ENCODE data around the gene HS1BP3. TPM values are rescaled to one million over a fixed set of nuclear protein-coding genes. Genes with fewer than 3 reads are reported as not detected.
A peak's percentile ranks its signal among the peaks of the same experiment; 100 is the strongest.

HS1BP3 gene
- total RNA-seq, 4 donors from 2014 or later: 30.4 to 44.6 (median 36.8) TPM

DNA sequence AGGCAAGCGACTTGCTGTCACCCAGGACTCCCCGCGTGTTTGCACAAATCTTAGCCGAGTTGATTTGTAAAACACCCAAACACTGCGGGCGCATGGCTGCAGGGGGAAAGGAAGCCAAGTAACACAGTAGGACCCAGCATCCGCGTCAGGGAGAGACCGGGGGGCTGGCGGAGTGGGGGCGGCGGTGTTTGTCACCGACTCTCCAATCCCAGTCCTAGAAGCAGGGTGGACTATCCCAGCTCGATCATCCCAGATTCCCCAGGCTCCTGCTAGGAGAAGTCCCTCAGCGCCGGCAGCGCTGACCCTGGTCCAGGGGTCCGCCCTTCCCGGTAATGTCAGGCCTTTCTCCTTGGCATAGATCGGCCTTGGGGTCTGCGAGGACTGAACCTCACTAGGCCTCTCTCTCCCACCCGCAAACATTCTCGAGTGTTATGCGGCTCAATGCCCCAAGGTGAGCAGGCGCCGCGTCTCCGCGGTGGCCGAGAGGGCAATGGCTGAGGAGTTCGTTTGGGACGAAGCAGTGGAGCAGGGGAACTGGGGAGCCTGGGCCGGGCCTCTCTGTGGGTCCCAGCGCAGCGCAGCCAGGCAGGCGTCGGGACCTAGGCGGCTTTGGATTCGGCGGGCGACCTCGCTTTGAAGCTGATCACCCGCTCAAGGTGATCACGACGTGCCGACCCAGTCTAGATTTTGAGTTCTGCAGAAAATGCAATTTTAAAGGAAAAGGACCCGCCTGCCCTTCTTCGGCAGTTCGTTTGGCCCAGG lies 14.5 kb upstream of the HS1BP3 start:
- intact Hi-C loops (cut with DNase I; ENCODE audit: low total_unique reads): no loop called here
- no peak for TF ChIP-seq POLR2A (IDR thresholded peaks at IDR 0.05)
- TF ChIP-seq, protein P1, sequence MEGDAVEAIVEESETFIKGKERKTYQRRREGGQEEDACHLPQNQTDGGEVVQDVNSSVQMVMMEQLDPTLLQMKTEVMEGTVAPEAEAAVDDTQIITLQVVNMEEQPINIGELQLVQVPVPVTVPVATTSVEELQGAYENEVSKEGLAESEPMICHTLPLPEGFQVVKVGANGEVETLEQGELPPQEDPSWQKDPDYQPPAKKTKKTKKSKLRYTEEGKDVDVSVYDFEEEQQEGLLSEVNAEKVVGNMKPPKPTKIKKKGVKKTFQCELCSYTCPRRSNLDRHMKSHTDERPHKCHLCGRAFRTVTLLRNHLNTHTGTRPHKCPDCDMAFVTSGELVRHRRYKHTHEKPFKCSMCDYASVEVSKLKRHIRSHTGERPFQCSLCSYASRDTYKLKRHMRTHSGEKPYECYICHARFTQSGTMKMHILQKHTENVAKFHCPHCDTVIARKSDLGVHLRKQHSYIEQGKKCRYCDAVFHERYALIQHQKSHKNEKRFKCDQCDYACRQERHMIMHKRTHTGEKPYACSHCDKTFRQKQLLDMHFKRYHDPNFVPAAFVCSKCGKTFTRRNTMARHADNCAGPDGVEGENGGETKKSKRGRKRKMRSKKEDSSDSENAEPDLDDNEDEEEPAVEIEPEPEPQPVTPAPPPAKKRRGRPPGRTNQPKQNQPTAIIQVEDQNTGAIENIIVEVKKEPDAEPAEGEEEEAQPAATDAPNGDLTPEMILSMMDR (IDR thresholded peaks at IDR 0.05): no peak
- 7 to 8% methylated on average over 15 to 49 of the region's 49 CpGs for WGBS, 2 donors
- peak in 1 of 2 donors; percentile 79 for DNase-seq (ENCODE audit: low spot score in 2 of 2)
- no peak overlapping the region for H3K4me3 ChIP-seq (ENCODE audit: low read depth, poor library complexity, severe bottlenecking)

DNA sequence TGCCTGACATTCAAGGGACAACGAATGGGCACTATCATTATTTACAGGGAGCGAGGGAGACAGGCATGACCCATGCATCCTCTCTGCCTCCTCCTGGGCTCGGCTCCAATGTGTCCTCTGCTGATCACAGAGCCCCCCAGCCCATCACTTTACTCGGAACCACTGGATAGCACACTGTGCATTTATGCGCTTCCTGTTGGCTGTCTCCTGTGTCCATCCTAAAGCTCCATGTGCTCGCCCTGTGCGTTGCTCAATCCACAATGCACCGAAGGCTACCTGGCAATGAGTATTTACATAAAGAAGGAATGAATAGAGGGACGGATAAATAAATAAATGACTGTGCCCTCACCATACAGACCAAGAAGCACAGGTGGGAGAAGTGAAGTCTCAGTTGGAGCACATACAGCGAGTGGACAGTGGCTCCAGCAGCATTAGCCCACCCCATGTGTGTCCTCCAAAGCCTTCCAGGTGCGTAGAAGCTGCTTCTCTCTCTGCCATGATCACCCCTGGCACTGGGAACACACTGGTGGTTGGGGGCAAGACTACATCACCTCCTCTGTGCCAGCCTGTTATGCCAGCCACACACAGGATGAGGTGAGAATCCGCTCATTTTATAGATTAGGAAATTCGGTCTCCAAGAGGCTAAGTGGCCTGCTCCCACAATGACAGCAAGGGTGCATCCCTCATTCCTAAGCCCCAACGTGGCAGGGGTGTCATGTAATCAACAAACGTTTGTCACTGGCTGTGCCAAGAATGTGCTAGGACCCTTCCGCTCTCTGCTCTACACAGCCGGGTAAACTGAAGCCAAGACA lies 13.7 kb upstream of the HS1BP3 start:
- no peak for DNase-seq (ENCODE audit: low spot score in 2 of 2)
- 40 to 53% methylated on average over 15 to 17 of the region's 17 CpGs for whole genome bisulfite sequencing, 2 donors
- H3K4me3 ChIP-seq (ENCODE audit: low read depth, poor library complexity, severe bottlenecking): no peak overlapping the region
- TF ChIP-seq, protein P1 (IDR thresholded peaks at IDR 0.05): no peak
- TF ChIP-seq POLR2A (IDR thresholded peaks at IDR 0.05): no peak
- intact Hi-C loops (cut with DNase I; ENCODE audit: low total_unique reads): no loop called here

DNA sequence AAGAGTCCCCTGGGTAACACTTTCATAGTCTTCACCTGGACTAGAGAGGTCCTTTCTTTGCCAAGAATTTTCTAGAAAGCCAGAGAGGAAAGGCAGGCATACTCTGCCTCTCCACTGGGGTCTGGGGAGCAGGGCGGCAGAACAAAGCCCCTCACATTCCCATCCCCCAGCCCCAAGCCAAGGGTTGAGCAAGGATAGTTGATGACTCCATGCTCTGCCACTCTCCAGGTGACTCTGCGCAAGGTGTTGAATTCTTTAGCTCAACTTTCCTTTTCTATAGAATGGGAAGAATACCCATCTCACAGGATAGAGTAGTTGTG lies 13.1 kb upstream of the HS1BP3 start:
- WGBS, 2 donors: 63 to 65% methylated on average over 2 of the region's 2 CpGs
- intact Hi-C loops (cut with DNase I; ENCODE audit: low total_unique reads): no loop called here
- DNase-seq (ENCODE audit: low spot score in 2 of 2): no peak
- TF ChIP-seq, protein P1 (IDR thresholded peaks at IDR 0.05): no peak
- TF ChIP-seq POLR2A (IDR thresholded peaks at IDR 0.05): no peak
- H3K4me3 ChIP-seq (ENCODE audit: low read depth, poor library complexity, severe bottlenecking): no peak overlapping the region

DNA sequence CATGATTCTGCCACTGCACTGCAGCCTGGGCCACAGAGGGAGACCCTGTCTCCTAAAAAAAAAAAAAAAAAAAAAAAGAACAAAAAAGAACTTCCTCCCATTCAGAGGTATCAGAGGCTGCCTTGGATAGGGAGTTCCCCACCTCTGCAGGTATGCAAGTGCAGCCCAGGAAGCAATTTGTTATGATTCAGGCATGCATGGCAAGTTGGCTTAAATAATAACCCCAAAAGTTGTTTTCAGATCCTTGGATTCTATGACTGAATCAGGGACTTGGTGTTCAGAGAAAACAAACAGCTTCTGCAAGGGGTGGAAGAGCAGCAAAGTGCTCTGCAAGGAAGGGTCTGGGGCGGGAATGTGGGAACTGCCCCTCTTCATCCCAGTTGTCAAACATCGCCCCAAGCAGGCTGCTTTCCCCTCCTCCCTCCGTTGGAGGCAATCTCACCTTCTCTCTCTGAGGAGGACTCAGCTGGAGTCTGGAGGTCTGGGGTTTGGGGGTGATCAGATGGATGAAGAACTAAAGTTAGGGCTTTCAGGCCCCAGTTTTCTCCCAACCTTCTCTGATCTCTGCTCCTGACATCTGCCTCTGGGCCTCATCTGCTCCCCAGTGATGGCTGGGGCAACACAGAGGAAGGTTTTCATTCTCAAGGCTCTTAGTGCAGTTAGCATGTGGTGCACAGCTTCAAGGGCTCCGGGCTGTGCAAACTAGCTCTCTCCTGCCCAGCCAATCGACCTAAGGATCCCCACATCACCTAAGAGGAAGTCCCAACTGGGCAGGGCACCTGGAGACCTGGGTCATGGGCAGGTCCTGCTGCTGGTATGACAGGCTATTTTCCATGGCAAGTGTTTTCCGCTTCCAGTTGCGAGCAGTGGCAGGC lies 12.5 kb upstream of the HS1BP3 start:
- WGBS, 2 donors: 53% methylated on average over 7 of the region's 7 CpGs
- no peak for TF ChIP-seq POLR2A (IDR thresholded peaks at IDR 0.05)
- TF ChIP-seq, protein P1 (IDR thresholded peaks at IDR 0.05): no peak
- DNase-seq (ENCODE audit: low spot score in 2 of 2): no peak
- intact Hi-C loops (cut with DNase I; ENCODE audit: low total_unique reads): no loop called here
- H3K4me3 ChIP-seq (ENCODE audit: low read depth, poor library complexity, severe bottlenecking): no peak overlapping the region

DNA sequence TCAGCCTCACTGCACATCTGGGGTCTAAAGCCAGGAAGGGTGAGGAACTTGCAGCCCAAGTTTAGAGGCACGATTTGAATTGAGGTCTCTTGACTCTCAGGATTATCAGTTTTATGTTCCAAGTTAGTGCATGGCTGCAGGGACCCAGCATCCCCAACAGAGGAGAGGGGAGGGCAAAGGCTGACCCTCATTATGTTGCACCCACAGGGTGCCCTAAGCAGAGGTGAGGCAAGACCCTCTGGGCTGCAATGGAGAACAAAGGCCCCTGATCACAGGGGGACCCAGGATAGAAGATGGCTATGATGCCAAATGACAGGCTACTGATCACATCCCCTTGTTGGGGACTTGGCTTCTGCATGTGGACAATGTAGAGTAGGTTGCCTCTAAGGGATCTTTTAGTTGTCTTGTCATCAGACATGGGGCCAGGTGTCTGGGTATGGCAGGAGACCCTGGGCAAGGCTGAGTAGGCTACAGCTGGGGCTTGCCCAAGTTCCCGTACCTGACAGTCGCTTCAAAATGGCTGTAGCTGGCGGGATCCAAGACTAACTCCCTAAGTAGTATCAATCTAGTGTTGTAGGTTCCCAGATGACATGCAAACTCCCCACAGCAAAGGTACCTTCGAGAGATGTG lies 11.5 kb upstream of the HS1BP3 start:
- WGBS, 2 donors: 78 to 79% methylated on average over 3 to 5 of the region's 5 CpGs
- TF ChIP-seq, protein P1 (IDR thresholded peaks at IDR 0.05): no peak
- TF ChIP-seq POLR2A (IDR thresholded peaks at IDR 0.05): no peak
- intact Hi-C loops (cut with DNase I; ENCODE audit: low total_unique reads): no loop called here
- no peak for DNase-seq (ENCODE audit: low spot score in 2 of 2)
- no peak overlapping the region for H3K4me3 ChIP-seq (ENCODE audit: low read depth, poor library complexity, severe bottlenecking)

Data from lower leg skin (tissue), 4 donors.